Upper lobe of left lung (tissue), 6 donors: ENCODE results near the gene DARS1. TPM values are rescaled to one million over a fixed set of nuclear protein-coding genes. Genes with fewer than 3 reads are reported as not detected.

Experiments used
- ATAC-seq, 2 donors: fragments of 200-7000 bp; cut with Tn5 transposase; one replicate each; pipeline ENCODE4 v1.9.1; 2022; ENCODE audit warnings: mild to moderate bottlenecking in 2 of 2, moderate library complexity in 2 of 2; ENCODE audit not compliant: low FRiP score in 2 of 2
- DNase-seq, 2 donors: peaks; one replicate each; pipeline ENCODE4 v3.0.0-alpha.2; 2019 to 2020
- H3K27ac ChIP-seq, 4 donors: fragments of 200-600 bp; sonication (generic); one replicate each; pipeline ENCODE4 v1.5.1; 2016 to 2019
- H3K27me3 ChIP-seq, 4 donors: fragments of 200-600 bp; sonication (generic); one replicate each; pipeline ENCODE4 v1.5.1; 2017 to 2019
- H3K36me3 ChIP-seq, 4 donors: fragments of 200-600 bp; sonication (generic); one replicate each; pipeline ENCODE4 v1.5.1; 2016 to 2019
- H3K4me1 ChIP-seq, 4 donors: fragments of 200-600 bp; sonication (generic); one replicate each; pipeline ENCODE4 v1.5.1; 2018 to 2019
- H3K4me3 ChIP-seq, 4 donors: fragments of 200-600 bp; sonication (generic); one replicate each; pipeline ENCODE4 v1.5.1; 2017 to 2019; ENCODE audit warnings: mild to moderate bottlenecking in 2 of 4, moderate library complexity in 1 of 4
- H3K9me3 ChIP-seq, 4 donors: fragments of 200-600 bp; sonication (generic); one replicate each; pipeline ENCODE4 v1.5.1; 2018 to 2019
- CTCF ChIP-seq, 6 experiments: fragments of 450-650 bp in 4 of 6; fragments of 200-600 bp in 2 of 6; sonication (generic) in 2 of 6; IDR thresholded peaks; one replicate each; pipeline ENCODE4 v1.5.1; 2016 to 2019; ENCODE audit warnings: antibody characterized with exemption in 6 of 6
- EP300 ChIP-seq, 4 donors: sonication (generic); formaldehyde crosslinking; IDR thresholded peaks; one replicate each; pipeline ENCODE4 v1.5.1; 2017; ENCODE audit warnings: antibody characterized with exemption in 4 of 4, control low read depth in 2 of 4
- POLR2A ChIP-seq, 4 donors: fragments of 450-650 bp; IDR thresholded peaks; one replicate each; pipeline ENCODE4 v1.5.1; 2016 to 2017; ENCODE audit warnings: antibody characterized with exemption in 4 of 4, mild to moderate bottlenecking in 2 of 4
- POLR2AphosphoS5 ChIP-seq, 2 donors: sonication (generic); formaldehyde crosslinking; IDR thresholded peaks; one replicate each; pipeline ENCODE4 v1.5.1; 2017; ENCODE audit warnings: antibody characterized with exemption in 2 of 2
- WGBS, 2 donors: methylation state at CpG; one replicate each; pipeline ENCODE4 v1.1.5; 2017 to 2018; 5-methylcytosine and 5-hydroxymethylcytosine counted together
- total RNA-seq, 6 donors: library from RNA; depleted of rRNA in 4 of 6; stranded (reverse); fragments of >200 nt in 4 of 6; gene quantifications; one replicate each; pipeline versions ENCODE4 v1.1.0 to v1.2.1, GENCODE V29; 2016 to 2021
- donor health status: DM: no; HTN: no; CAD: no; lungs with moderate emphysema.
- donor health status: DM: no; HTN: yes; CAD: no; lungs with severe emphysema.

The DARS1 gene
- total RNA-seq, 6 donors from 2014 or later: 38.5 to 68.1 (median 51.9) TPM

- TF ChIP-seq POLR2A (IDR thresholded peaks at IDR 0.05) (no peak), EP300 (IDR thresholded peaks at IDR 0.05) (no peak), POLR2AphosphoS5 (IDR thresholded peaks at IDR 0.05) (no peak), CTCF (IDR thresholded peaks at IDR 0.05) (no peak)
- Histone ChIP-seq H3K36me3 (peaks cover 5 to 56% (median 9%) of the 10 kb centered on the region in 4 donors), H3K9me3 (no peaks in the 10 kb centered on the region), H3K4me1 (no peaks in the 10 kb centered on the region), H3K27me3 (no peaks in the 10 kb centered on the region), H3K4me3 (no peak overlapping the region), H3K27ac (no peak overlapping the region)
- DNase-seq (no peak), ATAC-seq (no peak)
These were observed 75.5 kb downstream of the DARS1 start for GRCh38 chr2:135909976-135910375.

DNA sequence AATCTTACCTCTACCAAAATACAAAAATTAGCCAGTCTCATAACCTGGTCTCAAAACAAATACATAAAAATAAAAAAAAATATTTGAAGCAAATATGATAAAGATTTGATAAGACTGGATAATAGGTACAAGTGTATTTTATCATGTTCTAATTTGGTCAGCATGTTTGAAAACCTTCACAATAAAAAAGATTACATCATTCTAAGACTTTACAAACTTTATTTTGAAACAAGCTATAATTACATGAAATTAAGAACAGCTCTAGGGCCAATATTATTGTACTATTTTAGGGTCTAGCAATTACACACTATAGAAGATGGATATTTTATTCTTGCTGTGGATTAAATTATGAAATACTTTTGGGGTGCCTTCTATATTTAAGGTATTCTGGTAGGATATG lies 79.7 kb downstream of the DARS1 start:
- Histone ChIP-seq H3K4me3 (no peak overlapping the region), H3K36me3 (peaks cover 5 to 40% (median 9%) of the 10 kb centered on the region in 4 donors), H3K4me1 (no peaks in the 10 kb centered on the region), H3K9me3 (no peaks in the 10 kb centered on the region), H3K27me3 (no peaks in the 10 kb centered on the region), H3K27ac (no peak overlapping the region)
- ATAC-seq: no peak
- TF ChIP-seq POLR2A (IDR thresholded peaks at IDR 0.05) (no peak), POLR2AphosphoS5 (IDR thresholded peaks at IDR 0.05) (no peak), CTCF (IDR thresholded peaks at IDR 0.05) (no peak), EP300 (IDR thresholded peaks at IDR 0.05) (no peak)
- DNase-seq: no peak

- Histone ChIP-seq H3K27ac (no peak overlapping the region), H3K36me3 (peaks cover 5 to 29% (median 9%) of the 10 kb centered on the region in 4 donors), H3K9me3 (no peaks in the 10 kb centered on the region), H3K4me1 (no peaks in the 10 kb centered on the region), H3K4me3 (no peak overlapping the region), H3K27me3 (no peaks in the 10 kb centered on the region)
- DNase-seq (no peak), ATAC-seq (no peak)
- TF ChIP-seq CTCF (IDR thresholded peaks at IDR 0.05) (no peak), POLR2A (IDR thresholded peaks at IDR 0.05) (no peak), EP300 (IDR thresholded peaks at IDR 0.05) (no peak), POLR2AphosphoS5 (IDR thresholded peaks at IDR 0.05) (no peak)
- WGBS, 2 donors: 74 to 92% methylated on average over 3 to 4 of the region's 4 CpGs
These were observed 81.0 kb downstream of the DARS1 start for GRCh38 chr2:135904341-135904989.

DNA sequence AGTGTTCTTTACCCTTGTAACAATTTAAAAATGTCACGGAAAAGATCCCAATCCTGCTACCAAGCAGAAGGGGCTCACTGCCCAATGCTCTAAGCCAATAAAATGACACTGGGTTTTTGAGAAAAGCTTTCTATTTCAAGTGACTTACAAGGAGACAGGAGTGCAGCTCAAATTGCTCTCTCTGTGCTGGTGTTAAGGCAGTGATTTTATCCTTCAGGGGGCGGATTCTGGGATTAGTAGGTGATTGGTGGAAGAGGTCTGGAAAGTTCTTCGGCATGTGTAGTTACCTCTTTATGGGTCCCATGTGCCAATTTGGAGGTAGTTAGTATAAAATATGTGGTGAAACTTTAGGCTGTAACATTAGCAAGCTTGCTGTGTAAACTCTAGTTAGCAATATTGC lies 81.8 kb downstream of the DARS1 start:
- no peaks in the 10 kb centered on the region for H3K27me3 ChIP-seq
- no peak overlapping the region for H3K4me3 ChIP-seq
- H3K9me3 ChIP-seq: no peaks in the 10 kb centered on the region
- 85 to 90% methylated on average over 3 of the region's 3 CpGs for WGBS, 2 donors
- no peak overlapping the region for H3K27ac ChIP-seq
- ATAC-seq (no peak), DNase-seq (no peak)
- no peaks in the 10 kb centered on the region for H3K4me1 ChIP-seq
- TF ChIP-seq POLR2A (IDR thresholded peaks at IDR 0.05) (no peak), POLR2AphosphoS5 (IDR thresholded peaks at IDR 0.05) (no peak), CTCF (IDR thresholded peaks at IDR 0.05) (no peak), EP300 (IDR thresholded peaks at IDR 0.05) (no peak)
- peaks cover 5 to 24% (median 6%) of the 10 kb centered on the region in 4 donors for H3K36me3 ChIP-seq

DNA sequence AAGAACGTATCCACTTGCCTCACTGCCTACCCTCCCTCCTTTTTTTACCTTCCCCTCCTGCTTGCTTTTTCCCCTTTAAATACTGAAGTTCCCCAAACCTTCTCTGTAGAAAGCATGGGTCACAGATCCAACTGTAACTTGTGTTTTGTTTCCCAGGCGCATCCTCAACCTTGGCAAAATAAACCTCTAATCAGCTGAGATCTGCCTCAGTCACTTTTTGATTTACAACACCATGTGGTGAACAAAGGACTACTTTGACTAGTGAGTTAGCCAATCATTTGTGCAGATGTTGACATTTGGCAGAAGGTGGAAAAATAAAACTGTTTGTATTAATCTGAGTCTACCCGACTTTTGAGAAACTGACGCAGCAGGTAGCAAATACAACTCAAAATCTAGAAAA lies 85.9 kb downstream of the DARS1 start:
- ATAC-seq (no peak), DNase-seq (no peak)
- no peaks in the 10 kb centered on the region for H3K27me3 ChIP-seq
- H3K4me3 ChIP-seq: no peak overlapping the region
- 87 to 88% methylated on average over 4 of the region's 4 CpGs for WGBS, 2 donors
- peaks cover 0 to 8% (median 1%) of the 10 kb centered on the region in 4 donors for H3K36me3 ChIP-seq
- TF ChIP-seq POLR2A (IDR thresholded peaks at IDR 0.05) (no peak), POLR2AphosphoS5 (IDR thresholded peaks at IDR 0.05) (no peak), EP300 (IDR thresholded peaks at IDR 0.05) (no peak), CTCF (IDR thresholded peaks at IDR 0.05) (no peak)
- no peak overlapping the region for H3K27ac ChIP-seq
- H3K4me1 ChIP-seq: no peaks in the 10 kb centered on the region
- H3K9me3 ChIP-seq: no peaks in the 10 kb centered on the region
